HG03354 (cell line): ENCODE data around the gene NLGN1.
"Not testable (repeated sequence)": the region's sequence is repeated elsewhere in the genome, so short reads cannot be mapped to it uniquely, and the experiment has no call there.

Experiments used
- ATAC-seq: cut with Tn5 transposase; IDR thresholded peaks from one replicate; pipeline ENCODE4 v1.9.1; 2021; ENCODE audit warnings: mild to moderate bottlenecking; ENCODE audit not compliant: unreplicated experiment, poor library complexity, severe bottlenecking

NLGN1 gene

DNA sequence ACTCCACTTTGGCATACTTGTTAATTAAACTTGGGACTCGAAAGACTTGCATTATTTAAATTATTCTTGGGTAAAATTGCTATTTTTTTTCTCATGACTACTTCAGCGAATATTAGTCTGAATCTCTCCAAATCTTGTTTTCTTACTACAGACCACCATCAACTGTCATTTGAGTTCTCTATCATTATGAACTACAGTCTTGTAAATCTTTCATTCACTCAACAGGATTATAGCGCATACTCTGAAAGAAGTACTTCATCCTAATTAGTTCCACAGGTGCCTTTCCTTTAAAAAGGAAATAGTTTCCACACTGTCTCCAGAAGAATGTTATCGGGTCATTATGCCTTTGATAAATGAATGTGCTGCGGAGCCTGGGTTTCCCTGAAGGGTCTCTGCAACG lies 149.5 kb downstream of the NLGN1 start:
- ATAC-seq = no peak

DNA sequence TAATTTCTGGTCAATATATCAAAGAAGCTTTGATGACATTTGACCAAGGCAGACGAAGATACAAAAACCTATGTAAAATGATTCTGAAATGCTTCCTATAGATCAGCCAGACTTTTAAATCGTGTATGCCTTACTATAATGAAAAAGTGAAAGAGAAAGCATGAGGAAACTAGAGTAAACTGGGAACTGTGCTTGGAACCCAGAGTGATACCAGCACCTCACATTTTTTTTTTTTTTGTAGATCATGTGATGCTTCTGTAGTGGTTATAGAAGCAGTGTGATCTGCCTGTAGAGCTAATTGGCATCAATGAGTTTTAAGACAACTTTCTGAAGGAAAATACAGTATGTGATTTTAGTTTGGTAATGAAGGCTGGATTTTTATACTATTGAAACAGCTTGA lies 150.7 kb downstream of the NLGN1 start:
- no peak for ATAC-seq

- ATAC-seq = no peak
These were observed 155.0 kb downstream of the NLGN1 start for GRCh38 chr3:173552526-173552925.

DNA sequence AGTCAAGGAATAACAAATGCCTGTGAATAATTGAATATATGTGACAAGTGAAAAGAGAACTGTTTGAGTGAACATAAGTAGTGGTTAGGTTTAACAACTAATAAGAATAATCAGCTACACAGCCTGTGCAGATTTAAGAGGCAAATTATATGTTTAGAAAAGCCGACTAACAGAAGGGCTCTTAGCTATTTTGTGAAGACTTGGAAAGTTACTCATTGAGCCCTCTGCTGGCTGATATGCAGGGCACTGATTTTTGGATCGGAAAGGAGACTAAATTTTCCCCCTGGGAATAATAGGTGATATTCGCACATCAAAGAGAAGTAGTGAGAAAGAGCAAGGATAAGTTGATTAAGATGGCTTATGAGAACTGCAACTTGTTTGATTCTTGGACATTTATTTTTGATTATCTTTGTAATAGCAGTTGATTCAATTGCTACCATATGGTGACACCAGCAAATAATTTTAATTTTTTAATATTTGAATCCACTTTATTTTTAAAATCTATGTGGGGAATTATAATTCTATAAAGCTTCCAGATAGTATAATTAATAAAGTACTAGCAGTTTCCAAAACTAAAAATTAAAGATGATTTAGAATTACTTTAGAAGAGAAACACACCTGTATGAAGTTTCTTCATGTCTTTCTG lies 156.2 kb downstream of the NLGN1 start:
- ATAC-seq = no peak

DNA sequence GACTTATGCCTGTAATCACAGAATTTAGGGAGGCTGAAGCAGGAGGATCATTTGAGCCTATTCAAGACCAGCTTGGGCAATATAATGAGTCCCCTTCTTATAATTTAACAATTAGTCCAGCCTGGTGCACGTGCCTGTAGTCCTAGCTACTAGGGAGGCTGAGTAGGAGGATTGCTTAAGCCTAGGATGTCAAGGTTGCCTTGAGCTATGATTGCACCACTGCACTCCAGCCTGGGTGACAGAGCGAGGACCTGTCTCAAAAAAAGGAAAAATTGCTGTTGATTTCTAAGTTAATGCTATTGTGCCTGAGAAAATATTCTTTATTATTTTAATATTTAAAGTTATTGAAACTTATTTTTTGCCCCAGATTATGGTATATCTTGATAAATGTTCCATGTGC lies 159.0 kb downstream of the NLGN1 start:
- ATAC-seq = no peak

DNA sequence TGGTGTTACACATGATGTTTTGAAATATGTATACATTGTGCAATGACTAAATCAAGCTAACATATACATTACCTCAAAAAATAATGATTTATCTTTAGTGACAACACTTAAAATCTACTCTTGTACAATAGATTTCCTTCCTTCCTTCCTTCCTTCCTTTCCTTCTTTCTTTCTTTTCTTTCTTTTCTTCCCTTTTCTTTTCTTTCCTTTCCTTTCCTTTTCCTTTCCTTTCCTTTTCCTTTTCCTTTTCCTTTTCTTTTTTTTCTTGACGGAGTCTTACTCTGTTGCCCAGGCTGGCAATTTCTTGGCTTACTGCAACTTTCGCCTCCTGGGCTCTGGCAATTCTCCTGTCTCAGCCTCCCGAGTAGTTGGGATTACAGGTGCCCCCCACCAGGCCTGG lies 170.5 kb downstream of the NLGN1 start:
- no peak for ATAC-seq

GRCh38 chr3:173568623-173569022 lies 171.1 kb downstream of the NLGN1 start:
- no peak for ATAC-seq

GRCh38 chr3:173583496-173583895 lies 186.0 kb downstream of the NLGN1 start:
- no peak for ATAC-seq

DNA sequence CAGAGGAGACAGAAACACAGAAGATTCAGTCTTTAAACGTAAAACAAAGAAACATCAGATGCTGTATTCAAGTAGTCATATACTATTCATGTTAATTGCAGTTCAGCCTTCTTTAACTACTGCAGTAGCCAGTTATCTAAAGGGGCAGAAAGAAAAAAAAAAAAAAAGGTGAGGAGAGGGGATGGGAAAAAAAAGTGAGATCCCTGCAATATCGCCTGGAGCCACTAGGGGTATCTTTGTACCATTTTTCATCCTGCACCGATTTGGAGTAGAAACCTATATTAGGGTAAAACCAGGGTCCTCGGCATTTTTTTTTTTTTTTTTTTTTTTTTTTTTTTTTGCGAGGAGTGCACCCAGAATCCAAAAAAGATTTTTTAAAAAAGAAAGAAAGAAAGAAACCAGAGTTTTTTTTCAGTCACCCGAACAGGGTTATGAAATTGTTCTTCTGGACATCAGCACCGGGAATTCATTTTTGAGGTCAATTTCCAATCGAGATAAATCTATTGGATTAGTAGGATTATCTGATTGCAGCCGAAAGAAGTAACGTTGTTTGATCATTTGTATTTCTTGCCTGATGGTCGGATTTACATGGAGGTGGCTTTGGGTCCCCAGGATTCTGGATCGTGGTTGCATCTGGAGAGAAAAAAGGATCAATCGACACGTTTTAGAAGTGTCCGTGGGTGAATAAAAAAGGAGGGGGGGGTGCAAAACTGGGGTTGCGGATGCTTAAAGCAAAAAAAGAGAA lies 186.7 kb downstream of the NLGN1 start:
- ATAC-seq = no peak

- no peak for ATAC-seq
These were observed 187.6 kb downstream of the NLGN1 start for GRCh38 chr3:173584838-173585831.

DNA sequence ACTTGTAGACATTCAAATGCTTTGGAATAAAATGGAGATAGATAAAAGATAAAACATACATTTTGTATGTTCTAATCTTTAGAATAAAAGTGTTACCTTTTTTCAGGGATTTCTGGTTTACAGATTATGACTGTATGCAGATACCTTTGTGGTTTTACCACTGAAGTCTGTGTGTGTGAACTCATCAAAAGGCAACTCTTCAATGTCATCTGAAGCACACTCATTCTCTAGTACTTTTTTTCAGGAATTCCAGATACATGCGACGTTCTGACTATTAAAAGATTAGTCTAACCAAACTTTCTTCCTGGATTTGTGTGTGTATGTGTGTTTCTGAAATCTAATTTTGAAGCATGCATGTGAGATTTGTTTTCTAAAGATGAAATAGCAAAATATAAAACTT lies 188.6 kb downstream of the NLGN1 start:
- ATAC-seq = no peak

DNA sequence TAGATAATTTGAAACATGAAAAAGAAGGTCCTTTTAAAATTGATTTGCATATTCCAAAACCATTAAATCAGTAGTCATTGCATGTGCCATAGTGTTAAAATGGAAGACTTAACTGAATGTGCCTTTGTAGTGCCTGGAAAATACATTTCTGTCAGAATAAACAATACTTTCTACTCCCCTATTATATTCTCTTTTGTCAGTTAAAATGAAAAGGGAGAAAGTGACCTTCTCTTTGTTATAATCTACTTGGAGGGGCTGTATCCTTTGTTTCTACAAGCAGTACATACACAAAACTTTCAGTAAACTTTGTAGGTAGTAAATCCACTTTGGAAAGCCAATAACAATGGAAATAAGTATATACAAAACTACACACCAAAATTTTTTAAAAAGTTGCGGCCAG lies 189.5 kb downstream of the NLGN1 start:
- ATAC-seq = no peak

- no peak for ATAC-seq
These were observed 191.0 kb downstream of the NLGN1 start for GRCh38 chr3:173588556-173588955.

GRCh38 chr3:173589116-173589515 lies 191.6 kb downstream of the NLGN1 start:
- ATAC-seq = no peak

DNA sequence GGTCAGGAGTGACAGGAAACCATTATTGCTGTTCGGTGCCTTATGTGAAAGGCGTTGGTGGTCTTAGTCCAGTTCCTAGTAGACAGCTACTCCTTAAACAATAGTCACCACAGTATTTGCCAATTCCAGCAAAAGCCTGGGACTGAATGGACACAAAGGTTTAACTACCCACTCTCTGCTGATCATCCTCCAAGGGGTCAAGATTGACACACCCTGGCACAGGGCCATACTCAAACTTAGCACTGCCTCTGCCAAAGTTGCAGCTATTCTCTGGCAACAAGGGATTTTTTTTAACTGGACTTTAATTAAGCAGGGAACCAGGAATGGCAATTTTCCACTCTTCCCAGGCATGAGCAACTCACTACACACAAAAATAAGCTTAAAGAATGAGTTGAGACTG lies 193.9 kb downstream of the NLGN1 start:
- no peak for ATAC-seq

DNA sequence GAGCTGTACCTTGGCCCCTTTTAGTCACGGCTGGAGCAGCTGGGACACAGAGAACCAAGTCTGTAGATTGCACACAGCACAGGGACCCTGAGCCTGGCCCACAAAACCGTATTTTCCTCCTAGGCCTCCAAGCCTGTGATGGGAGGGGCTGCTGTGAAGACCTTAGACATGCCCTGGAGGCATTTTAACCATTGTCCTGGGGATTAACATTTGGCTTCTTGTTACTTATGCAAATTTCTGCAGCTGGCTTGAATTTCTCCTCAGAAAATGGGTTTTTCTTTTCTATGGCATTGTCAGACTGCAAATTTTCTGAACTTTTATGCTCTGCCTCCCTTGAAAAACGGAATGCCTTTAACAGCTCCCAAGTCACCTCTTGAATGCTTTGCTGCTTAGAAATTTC lies 197.3 kb downstream of the NLGN1 start:
- ATAC-seq = not testable (repeated sequence)

- ATAC-seq = no peak
These were observed 202.1 kb downstream of the NLGN1 start for GRCh38 chr3:173599673-173600072.

GRCh38 chr3:173614522-173614921 lies 217.0 kb downstream of the NLGN1 start:
- ATAC-seq = no peak

GRCh38 chr3:173615661-173616060 lies 218.1 kb downstream of the NLGN1 start:
- no peak for ATAC-seq

GRCh38 chr3:173617490-173617889 lies 219.9 kb downstream of the NLGN1 start:
- ATAC-seq = no peak
